Amniotic epithelial cell (primary cell): ENCODE measurements around the gene FCAMR.

ENCODE experiments used
- DNase-seq: peaks from one replicate; pipeline ENCODE4 v3.0.0-alpha.2; 2010; ENCODE audit warnings: low read depth

Gene FCAMR

GRCh38 chr1:206970446-206970845 is at the start of gene FCAMR:
TSS of gene FCAMR (minus strand) at chr1:206970460. CDS start at chr1:206970125, 335 bp downstream.
- DNase-seq, result no peak

- DNase-seq, result no peak
Observed at GRCh38 chr1:207019661-207020060, 49.4 kb upstream of the FCAMR start.

- no peak for DNase-seq
Observed at GRCh38 chr1:207019161-207019560, 48.9 kb upstream of the FCAMR start.

GRCh38 chr1:207018707-207019106 is 48.4 kb upstream of the FCAMR start:
- no peak for DNase-seq

- no peak for DNase-seq
Observed at GRCh38 chr1:207017615-207018559, 47.6 kb upstream of the FCAMR start.

GRCh38 chr1:207015791-207016190 is 45.5 kb upstream of the FCAMR start:
- DNase-seq, result no peak

GRCh38 chr1:207014728-207015127 is 44.5 kb upstream of the FCAMR start:
- no peak for DNase-seq

GRCh38 chr1:207013321-207014085 is 43.2 kb upstream of the FCAMR start:
- DNase-seq, result no peak

GRCh38 chr1:207010726-207011125 is 40.5 kb upstream of the FCAMR start:
- no peak for DNase-seq

- no peak for DNase-seq
Observed at GRCh38 chr1:207009945-207010344, 39.7 kb upstream of the FCAMR start.

GRCh38 chr1:207009182-207009850 is 39.1 kb upstream of the FCAMR start:
- no peak for DNase-seq

GRCh38 chr1:207007352-207008033 is 37.2 kb upstream of the FCAMR start:
- DNase-seq, result peak; percentile 93

- DNase-seq, result no peak
Observed at GRCh38 chr1:207006914-207007313, 36.7 kb upstream of the FCAMR start.

GRCh38 chr1:207006083-207006482 is 35.8 kb upstream of the FCAMR start:
- DNase-seq, result no peak

- DNase-seq, result peak; percentile 79
Observed at GRCh38 chr1:207004931-207005830, 34.9 kb upstream of the FCAMR start.

GRCh38 chr1:207003210-207003609 is 33.0 kb upstream of the FCAMR start:
- no peak for DNase-seq

GRCh38 chr1:207002724-207003146 is 32.5 kb upstream of the FCAMR start:
- DNase-seq, result no peak

- no peak for DNase-seq
Observed at GRCh38 chr1:207001492-207002245, 31.4 kb upstream of the FCAMR start.

- no peak for DNase-seq
Observed at GRCh38 chr1:207000651-207001291, 30.5 kb upstream of the FCAMR start.
